Stimulated activated CD4-positive, alpha-beta T cell treated with anti-CD3 and anti-CD28 coated beads, Interleukin-4, amount 100 ng/mL, for 1 hour (primary cell): ENCODE results near the gene SHISA7.
"Not testable (repeated sequence)": the region's sequence is repeated elsewhere in the genome, so short reads cannot be mapped to it uniquely, and the experiment has no call there.

Experiments used
- DNase-seq: peaks from one replicate; pipeline ENCODE4 v3.0.0-alpha.2; 2020

Gene SHISA7

DNA sequence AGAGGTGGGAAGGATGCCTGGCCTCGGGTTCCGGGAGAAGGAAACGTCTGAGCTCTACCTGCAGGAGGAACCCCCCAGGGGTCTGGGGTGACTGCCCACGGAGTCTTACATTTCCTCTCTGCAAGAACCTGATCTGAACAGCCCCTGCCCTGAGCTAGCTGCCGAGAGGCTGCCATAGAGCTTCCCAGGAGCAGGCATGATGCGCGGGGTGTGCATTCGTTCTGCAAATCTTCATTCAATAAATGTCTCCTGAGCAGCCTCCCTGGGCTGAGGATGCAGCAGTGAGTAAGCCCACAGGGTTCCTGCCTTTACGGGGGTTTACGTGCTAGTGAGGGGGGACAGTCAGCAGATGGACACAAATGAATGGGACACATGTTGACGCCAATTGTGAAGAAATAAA, 1.5 kb upstream of the SHISA7 start:
- DNase-seq = no peak

DNA sequence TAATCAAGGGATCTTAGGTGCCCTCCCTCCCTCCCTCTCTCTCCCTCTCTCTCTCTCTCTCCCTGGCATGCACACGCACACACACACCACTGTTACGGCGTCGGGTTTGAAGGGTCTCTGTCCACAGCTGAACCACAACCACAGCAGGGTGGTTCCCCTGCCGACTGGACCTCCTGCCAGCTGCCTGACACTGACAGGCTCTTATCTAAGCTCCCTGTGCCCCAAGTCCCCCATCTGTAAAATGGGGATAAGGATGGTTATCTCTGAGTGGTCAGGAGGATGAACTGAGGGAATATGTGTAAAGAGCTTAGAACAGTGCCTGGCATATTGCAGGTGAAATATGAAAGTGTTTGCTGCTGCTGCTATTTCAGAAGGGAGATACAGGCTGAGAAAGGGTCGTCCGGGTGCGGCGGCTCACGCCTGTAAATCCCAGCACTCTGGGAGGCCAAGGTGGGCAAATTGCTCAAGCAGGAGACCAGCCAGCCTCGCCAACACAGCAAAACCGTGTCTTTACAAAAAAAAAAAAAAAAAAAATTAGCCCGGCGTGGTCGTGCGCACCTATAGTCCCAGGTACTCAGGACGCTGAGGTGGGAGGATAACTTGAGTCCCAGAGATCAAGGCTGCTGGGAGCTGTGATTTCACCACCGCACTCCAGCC, 852 bp upstream of the SHISA7 start:
- no peak for DNase-seq

DNA sequence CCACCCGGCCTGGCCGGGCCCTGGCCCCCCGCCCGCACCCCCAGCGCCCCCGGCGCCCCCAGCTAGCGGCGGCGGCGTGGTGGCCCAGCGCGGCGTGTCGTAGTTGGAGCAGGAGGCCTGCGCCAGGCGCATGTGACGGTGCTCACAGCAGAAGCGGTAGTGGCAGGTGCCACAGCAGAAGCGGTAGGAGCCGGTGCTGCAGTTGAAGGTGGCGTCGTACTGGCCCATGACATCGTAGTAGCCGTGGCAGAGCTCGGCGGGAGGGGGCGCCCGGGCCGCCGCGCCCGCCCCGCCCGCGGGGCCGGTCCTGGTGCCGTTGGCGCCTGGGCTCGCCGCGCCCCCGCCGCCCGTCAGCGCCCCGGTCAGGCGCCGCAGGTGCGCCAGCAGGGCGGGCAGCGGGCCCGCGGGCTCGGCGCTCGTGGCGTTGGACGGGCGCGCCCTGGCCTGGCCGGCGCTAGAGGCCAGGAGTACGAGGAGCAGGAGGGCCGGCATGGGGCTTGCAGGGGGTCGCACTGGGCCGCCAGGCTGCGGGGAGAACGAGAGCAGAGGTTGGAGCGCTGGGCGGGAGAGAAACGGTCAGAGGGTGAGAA, 633 bp downstream of the SHISA7 start:
- no peak for DNase-seq

DNA sequence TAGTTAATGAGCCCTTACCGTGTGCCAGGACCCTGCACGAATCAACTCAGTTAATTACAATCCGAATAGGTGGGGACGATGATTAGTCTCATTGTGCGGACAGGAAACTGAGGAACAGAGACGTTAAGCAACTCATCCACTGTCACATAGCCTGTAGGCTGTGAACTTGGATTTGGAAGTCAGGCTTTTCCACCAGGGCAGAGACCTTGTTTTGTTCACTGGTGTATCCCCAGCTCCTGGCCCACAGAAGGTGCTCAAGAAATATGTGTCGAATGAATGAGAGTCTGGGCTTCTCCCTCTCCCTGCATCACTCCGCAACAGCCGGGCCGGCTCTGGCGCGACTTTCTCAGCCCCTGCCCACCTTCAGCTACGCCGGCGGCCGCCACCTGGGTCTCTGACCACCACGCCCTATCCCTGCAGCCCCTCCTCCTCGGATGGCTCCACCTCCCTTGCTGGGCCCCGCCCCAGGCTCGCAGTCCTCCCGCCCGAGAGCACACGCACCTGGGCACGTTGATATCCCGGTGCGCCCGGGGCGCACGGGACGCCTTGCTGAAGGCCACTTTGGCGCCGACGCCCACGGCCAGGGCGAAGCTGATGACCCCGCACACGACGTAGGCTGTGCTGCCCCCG, 1.3 kb downstream of the SHISA7 start:
- DNase-seq = no peak

DNA sequence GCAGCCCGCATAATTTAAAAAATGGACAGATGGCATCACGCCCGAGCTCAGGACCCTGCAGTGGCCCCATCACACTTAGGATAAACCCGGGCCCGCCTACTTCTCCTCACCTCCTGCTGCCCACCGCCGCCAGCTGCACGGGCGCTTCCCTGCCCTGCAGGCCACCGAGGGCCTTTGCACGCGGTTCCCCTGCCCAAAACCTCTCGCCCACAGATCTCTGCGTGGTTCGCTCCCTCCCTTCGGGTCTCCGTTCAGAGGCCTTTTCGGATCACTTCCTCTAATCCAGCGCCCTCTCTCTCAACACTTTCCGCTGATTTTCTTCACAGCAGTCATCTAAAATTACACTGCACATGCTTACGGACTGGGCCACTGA, 1.8 kb downstream of the SHISA7 start:
- no peak for DNase-seq

DNA sequence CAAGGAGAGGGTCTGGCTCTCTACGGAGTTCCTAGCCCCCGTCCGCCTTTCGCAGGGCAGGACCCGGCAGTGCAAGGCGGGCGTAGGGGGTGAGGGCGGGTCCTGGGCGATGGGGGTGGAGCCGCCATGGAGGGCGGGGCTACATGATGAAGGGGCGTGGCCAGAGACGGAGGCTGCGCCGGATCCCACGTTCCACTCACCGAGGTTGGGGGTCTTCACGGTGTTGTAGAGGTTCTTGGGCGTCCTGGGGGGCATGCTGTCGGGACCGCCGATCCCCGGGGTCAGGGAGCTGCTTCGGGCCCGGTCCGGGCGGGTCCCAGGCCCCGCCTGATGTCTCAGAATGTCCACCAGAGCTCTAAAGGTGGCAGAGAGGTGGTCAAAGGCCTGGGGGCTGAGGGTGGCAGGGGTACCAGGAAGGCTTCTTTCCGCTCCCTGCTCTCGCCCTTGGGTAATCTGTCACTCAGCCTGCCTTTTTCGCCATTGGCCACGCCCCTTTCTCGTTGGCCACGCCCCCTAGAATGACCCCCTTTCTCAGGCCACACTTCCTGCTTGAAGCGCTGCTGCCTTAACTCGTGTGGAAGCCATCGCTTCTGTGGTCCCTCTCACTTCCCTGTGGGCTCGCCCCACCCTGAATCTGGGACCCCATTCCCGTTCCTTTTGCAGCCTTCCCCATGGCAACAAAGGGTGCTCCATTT, 2.5 kb downstream of the SHISA7 start:
- no peak for DNase-seq

DNA sequence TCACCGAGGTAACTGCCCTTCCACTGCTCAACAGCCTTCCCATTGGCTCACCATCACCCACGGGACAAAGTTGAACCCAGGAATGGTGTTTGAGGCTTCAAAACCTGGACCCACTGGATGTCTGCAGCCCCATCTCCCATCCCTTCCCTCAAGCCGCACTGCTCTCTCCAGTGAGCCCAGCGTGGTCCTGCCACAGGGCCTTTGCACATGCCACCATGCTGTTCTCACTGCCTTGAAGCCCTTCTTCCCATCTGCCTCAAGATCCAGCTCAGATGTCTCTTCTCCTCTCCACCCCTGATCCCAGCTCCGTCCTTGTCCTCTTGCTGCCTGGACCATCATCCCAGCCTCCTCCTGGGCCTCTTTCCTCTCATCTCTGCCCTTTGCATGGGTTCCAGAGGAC, 4.0 kb downstream of the SHISA7 start:
- DNase-seq = no peak

DNA sequence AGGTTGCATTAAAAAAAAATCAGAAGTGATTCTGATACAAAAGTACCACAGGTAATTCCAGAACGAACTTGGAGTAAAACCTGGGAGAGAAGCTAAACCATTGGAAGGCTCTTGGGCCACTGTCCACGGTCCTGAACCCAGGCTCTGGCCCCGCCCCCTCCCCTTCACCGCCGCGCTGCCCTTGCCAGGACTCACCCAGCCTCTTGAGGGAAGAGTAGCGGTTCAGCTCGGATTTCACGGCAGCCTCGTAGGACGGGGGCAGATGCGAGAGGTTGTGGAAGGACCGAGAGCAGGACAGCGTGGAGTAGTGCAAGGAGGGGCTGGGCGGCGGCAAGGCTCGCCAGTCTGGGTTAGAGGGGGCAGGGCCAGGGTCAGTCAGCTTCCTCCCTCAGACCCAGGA, 5.7 kb downstream of the SHISA7 start:
- DNase-seq = no peak

DNA sequence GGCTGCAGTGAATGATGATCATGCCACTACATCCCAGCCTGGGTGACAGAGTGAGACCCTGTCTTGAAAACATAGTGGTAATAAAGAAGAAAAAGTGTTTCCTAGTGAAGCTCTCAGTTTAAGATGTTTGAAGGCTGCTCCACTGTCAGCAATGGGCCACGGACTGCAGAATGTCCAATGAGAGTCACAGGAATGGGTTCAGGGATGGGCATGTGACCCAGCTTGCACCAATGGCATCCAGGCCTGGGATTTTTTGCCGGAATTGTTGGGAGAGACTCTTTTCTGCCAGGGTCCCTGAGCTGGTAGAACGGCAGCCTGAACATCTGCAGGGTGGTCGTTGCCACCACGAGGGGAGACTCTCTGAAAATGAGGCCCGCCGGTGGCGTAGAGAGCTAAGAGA, 6.3 kb downstream of the SHISA7 start:
- no peak for DNase-seq

DNA sequence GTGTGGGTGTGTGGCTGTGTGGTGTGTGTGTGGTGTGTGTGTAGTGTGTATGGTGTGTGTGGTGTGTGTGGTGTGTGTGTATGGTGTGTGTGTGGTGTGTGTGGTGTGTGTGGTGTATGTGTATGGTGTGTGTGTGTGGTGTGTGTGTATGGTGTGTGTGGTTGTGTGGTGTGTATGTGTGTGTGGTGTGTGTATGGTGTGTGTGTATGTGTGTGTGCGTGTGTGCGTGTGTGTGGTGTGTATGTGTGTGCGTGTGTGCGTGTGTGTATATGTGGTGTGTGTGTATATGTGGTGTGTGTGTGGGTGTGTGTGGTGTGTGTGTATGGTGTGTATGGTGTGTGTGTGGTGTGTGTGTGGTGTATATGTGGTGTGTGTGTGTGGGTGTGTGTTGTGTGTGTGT, 8.1 kb downstream of the SHISA7 start:
- DNase-seq = no peak

DNA sequence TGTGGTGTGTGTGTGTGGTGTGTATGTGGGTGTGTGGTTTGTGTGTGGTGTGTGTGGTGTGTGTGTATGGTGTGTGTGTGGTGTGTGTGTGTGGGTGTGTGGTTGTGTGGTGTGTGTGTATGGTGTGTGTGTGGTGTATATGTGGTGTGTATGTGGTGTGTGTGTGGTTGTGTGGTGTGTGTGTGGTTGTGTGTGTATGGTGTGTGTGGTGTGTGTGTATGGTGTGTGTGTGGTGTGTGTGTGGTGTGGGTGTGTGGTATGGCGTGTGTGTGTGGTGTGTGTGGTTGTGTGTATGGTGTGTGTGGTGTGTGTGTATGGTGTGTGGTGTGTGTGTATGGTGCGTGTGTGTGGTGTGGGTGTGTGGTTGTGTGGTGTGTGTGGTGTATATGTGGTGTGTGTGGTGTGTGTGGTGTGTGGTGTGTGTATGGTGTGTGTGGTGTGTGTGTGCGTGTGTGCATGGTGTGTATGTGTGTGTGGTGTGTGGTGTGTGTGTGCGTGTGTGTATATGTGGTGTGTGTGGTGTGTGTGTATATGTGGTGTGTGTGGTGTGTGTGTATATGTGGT, 8.7 kb downstream of the SHISA7 start:
- no peak for DNase-seq

DNA sequence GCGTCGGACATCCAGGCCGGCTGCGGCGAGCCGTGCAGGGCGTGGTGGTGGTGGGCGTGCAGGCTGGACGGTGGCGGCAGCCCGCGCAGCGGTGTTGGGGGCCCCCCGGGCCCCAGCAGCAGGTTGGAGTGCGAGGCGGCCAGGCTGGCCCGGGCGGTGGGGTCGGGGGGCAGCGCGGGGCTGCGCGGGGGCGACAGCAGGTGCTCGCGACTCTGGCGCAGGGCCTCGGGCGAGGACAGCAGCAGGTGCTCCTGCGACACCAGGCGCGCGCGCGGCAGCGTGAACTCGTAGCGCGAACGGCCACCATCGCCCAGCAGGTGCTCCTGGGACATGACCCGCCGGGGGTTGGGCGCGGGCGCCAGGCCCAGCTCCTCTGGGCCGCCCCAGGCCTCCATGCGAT, 9.8 kb downstream of the SHISA7 start:
- DNase-seq = no peak

DNA sequence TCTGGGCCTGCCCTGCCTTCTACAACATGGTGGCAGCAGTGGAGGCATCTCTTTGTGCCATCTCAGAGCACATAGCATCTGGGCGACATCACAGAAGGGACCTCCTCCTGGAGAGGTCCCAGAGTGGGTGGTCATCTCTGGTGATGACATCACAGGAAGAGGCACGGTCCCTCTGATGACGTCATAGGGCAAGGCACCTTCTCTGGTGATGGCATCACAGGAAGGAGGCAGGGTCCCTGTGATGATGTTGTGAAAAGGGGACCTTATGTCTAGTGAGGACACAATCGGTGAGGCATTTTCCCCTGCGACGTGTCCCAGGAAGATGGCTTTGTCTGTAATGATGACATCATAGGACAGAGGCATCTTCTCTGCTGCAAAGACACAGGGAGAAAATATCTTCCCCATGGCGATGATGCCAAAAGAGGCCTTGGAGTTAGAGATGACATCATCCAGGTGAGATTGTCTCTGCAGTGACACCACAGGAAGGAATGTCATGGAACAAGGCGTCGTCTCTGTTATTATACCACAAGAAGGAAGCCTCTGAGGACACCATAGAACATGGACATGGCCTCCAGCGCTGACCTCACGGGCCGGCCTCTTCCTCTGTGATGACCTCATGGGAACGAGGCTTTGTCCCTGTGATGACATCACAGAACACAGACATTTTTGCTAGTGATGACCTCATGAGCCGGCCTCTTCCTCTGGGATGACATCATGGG, 10.7 kb downstream of the SHISA7 start:
- DNase-seq = no peak

DNA sequence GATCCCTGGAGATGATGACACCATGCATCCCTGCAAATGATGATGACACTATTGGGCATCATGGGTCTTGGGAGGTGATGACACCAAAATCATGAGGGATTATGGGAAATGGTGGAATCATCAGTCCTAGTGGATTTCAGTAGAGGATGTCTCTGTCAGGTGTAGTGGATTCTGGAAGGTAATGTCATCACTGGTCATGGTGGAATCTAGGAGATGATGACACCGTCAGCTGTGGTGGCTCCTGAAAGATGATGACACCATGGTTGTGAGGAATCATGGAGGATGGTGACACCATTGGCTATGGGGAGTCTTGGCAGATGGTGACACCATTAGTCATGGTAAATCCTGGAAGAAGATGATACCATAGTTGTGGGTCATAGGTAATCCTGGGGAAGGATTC, 11.9 kb downstream of the SHISA7 start:
- no peak for DNase-seq

DNA sequence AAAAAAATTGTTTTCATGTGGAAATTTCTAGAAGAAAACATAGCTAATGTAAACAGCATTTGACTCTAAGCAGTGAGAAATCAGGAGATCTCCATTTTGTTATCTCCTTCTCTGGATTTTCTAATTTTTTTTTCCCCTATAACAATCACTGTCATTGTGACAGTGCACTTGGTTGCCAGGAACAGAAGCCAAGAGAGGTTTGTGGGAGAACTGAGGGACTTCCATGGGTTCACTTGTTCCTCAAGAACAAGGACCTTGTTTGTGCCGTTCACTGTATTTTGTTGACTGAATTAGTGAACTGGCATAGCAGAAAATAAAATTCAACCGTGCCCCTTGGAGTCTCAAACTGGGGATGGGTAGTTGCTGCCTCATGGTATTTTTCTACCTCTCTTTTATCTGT, 17.1 kb downstream of the SHISA7 start:
- DNase-seq = no peak

DNA sequence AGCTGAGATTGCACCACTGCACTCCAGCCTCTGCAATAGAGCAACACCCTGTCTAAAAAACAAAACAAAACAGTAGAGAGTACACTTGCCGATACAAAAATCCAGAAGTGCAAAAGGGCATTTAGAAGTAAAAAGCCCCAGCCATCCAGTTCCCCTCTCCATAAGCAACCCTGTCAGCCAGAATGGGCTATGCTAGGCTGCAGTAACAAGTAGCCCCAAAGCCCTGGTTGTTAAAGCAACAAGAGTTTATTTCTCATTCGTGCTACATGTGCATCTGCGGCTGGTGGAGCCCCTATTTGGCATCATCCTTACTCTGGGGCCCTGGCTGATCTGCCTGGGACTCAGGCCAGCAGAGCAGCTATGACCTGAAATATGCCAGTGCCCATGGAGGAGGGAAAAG, 18.6 kb downstream of the SHISA7 start:
- DNase-seq = no peak

DNA sequence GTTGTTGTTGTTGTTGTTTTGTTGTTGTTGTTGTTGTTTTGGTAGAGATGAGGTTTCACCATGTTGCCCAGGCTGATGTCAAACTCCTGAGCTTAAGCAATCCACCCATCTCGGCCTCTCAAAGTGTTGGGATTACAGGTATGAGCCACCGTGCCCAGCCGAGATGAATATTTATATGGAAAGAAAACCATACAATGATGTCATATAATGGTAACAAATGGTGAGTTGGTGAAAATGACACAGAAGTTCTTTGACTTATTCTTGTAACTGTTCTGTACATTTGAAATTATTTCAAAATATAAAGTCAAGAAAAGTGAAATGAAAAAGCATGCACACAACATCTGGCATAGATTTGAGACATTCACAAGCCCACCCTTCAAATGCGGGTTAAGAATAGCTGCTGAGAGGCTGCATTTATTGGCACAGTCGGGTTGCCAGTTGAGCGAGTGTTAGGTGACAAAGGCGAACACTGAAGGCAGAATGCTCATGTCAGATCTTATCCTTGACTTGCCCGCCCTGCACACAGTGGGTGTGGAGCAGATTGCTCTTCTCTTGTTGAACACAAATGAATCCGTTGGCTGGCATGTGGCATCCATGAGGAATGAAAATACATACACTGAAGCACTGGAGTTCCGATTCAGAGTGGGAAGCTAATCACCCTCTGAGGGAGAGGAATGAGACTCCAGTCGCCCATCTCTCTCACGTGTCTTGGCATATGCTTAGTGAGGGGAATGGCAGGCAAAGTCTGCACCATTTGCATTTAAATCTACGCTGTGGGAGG, 19.7 kb downstream of the SHISA7 start:
- DNase-seq = no peak

DNA sequence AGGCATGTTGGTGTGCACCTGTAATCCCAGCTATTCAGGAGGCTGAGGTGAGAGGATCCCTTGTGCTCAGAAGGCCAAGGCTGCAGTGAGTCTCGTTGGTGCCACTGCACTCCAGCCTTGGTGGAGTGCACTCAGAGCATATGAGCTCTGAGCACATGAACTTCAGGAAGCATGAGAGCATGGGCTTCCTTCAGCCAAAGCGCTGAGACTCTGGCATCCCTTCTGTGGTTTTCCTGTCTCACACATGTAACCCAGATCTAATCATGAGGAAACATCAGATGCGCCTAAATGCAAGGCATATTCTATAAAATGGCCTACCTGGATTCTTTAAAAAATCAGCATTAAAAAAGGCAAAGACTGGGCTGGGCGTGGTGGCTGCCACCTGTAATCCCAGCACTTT, 21.8 kb downstream of the SHISA7 start:
- not testable (repeated sequence) for DNase-seq

DNA sequence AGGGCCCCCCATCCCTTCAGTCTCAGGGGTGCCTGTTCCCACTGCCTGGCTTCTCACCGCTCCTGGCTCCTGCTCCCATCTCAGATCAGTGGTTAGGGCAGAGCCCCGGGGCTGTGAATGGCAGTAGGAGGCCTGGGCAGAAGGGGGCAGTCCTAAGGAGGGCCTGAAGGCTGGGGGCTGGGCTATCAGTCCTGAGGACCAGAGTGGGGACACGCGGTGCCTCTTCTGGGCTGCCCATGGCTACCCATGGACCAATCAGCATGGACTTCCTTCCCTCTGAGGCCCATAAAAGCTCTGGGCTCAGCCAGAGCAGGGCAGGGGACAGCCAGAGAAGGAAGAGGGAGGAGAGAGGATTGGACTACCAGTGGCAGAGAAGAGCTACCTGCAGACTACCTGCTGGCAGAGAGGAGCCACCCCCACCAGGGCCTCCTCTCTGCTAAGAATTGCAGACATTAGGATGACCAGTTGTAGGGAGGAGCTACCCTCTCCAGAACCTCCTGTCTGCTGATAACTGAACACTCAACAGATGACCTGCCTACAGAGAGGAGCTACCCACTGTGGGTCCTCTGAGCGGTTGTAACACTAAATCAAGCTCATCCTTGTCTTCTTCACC, 23.4 kb downstream of the SHISA7 start:
- no peak for DNase-seq

DNA sequence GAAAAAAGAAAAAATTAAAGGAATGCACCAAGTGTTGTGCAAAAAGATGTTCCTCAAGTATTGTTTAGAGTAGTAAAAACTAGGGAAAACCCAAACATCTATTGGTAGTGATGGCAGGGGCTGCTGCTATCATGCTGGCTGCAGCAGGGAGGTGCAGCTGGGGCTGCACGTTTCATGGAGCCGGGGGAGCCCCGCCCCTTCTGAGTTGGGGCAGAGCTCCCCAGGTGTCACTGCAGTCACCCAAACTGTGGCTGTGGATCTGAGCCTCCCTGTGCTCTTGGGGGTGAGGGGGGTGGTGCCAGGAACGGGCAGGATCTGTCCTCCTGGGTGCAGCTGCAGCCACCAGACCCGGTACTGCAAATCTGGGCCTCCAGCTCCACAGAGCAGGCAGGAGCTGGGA, 24.0 kb downstream of the SHISA7 start:
- DNase-seq = no peak

DNA sequence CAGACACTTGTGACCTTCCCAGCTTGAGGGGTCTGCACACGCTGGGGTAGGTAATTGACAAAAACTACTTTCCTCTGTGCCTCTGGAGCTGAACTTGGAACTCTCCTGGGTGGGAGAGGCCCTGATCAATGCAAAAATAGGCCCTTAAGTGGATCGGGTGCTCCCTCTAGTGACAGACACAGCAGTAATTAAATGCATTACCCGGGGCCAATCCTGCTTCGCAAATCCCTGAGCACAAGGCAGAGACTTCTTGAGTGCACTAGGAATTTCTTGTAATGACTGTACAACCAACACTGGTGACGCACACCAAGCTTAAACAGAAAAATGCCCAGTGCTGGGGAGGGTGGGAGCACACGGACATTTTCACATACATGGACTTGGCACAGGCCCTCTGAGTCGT, 24.9 kb downstream of the SHISA7 start:
- peak; percentile 43 for DNase-seq

DNA sequence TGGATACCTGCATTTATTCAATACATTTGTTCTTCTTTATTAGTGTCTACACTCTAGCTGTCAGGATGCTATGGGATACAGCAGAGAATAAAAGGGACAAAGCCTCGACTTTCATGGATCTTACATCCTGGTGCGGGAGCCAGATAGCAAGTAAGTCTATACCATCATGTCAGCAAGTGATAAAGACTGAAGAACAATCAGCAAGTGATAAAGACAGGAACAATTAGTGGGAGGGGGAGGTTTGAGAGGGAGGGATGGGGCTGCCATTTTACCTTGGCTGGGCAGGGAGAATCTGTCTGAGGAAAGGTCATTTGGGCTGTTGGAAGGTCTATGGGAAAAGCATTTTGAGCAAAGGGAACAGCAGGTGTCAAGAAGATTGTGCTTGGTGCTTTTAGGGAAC, 32.9 kb downstream of the SHISA7 start:
- no peak for DNase-seq
